ENCODE data around the gene SGCD.

Gene SGCD

GRCh38 chr5:156585999-156586398 is 259.0 kb downstream of the SGCD start:
- DNase-seq (ENCODE audit: extremely low read depth, insufficient read length), result no peak
- Histone ChIP-seq H3K27me3 (replicated peaks; ENCODE audit: control insufficient read depth, insufficient read depth, low read length) (no peaks in the 10 kb centered on the region), H3K4me3 (replicated peaks; ENCODE audit: low read depth, low read length) (no peak overlapping the region), H3K36me3 (ENCODE audit: control insufficient read depth, insufficient read depth, low read length) (no peaks in the 10 kb centered on the region)
- TF ChIP-seq, protein P1, sequence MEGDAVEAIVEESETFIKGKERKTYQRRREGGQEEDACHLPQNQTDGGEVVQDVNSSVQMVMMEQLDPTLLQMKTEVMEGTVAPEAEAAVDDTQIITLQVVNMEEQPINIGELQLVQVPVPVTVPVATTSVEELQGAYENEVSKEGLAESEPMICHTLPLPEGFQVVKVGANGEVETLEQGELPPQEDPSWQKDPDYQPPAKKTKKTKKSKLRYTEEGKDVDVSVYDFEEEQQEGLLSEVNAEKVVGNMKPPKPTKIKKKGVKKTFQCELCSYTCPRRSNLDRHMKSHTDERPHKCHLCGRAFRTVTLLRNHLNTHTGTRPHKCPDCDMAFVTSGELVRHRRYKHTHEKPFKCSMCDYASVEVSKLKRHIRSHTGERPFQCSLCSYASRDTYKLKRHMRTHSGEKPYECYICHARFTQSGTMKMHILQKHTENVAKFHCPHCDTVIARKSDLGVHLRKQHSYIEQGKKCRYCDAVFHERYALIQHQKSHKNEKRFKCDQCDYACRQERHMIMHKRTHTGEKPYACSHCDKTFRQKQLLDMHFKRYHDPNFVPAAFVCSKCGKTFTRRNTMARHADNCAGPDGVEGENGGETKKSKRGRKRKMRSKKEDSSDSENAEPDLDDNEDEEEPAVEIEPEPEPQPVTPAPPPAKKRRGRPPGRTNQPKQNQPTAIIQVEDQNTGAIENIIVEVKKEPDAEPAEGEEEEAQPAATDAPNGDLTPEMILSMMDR (IDR thresholded peaks at IDR 0.05; ENCODE audit: insufficient read depth, low read length, poor library complexity, severe bottlenecking), result no peak

DNA sequence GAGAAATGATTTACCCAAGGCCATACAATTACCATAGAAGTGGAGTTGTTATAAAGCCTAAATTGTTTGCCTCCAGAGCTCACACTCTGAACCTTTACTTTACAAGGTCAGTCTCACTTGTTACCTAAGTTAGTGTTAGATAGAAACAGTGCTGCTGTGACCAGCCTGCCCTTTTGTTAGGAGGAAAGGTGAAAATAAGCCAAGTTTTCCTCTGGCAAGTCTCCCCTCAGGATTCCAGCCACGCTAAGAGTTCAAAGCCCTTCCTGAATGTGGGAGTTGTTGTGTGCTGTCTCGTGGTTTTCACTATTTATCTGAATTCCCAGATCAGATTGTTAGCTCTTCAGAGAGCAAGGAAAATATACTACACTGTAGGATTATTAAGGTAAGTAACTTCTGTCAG is 260.0 kb downstream of the SGCD start:
- Histone ChIP-seq H3K36me3 (ENCODE audit: control insufficient read depth, insufficient read depth, low read length) (no peaks in the 10 kb centered on the region), H3K4me3 (replicated peaks; ENCODE audit: low read depth, low read length) (no peak overlapping the region), H3K27me3 (replicated peaks; ENCODE audit: control insufficient read depth, insufficient read depth, low read length) (no peaks in the 10 kb centered on the region)
- TF ChIP-seq, protein P1 (IDR thresholded peaks at IDR 0.05; ENCODE audit: insufficient read depth, low read length, poor library complexity, severe bottlenecking), result no peak
- DNase-seq (ENCODE audit: extremely low read depth, insufficient read length), result no peak

- TF ChIP-seq, protein P1 (IDR thresholded peaks at IDR 0.05; ENCODE audit: insufficient read depth, low read length, poor library complexity, severe bottlenecking), result no peak
- no peak for DNase-seq (ENCODE audit: extremely low read depth, insufficient read length)
These were observed 261.3 kb downstream of the SGCD start for GRCh38 chr5:156588306-156588705.

GRCh38 chr5:156589104-156589945 is 262.4 kb downstream of the SGCD start:
- DNase-seq (ENCODE audit: extremely low read depth, insufficient read length), result no peak
- H3K27me3 ChIP-seq (replicated peaks; ENCODE audit: control insufficient read depth, insufficient read depth, low read length), result no peaks in the 10 kb centered on the region
- TF ChIP-seq, protein P1 (IDR thresholded peaks at IDR 0.05; ENCODE audit: insufficient read depth, low read length, poor library complexity, severe bottlenecking), result no peak
- no peak overlapping the region for H3K4me3 ChIP-seq (replicated peaks; ENCODE audit: low read depth, low read length)
- no peaks in the 10 kb centered on the region for H3K36me3 ChIP-seq (ENCODE audit: control insufficient read depth, insufficient read depth, low read length)

More at GRCh38 chr5:156588306-156588705, 261.3 kb downstream of the SGCD start:
- Histone ChIP-seq H3K27me3 (replicated peaks; ENCODE audit: control insufficient read depth, insufficient read depth, low read length) (no peaks in the 10 kb centered on the region), H3K4me3 (replicated peaks; ENCODE audit: low read depth, low read length) (no peak overlapping the region), H3K36me3 (ENCODE audit: control insufficient read depth, insufficient read depth, low read length) (no peaks in the 10 kb centered on the region)

- TF ChIP-seq, protein P1 (IDR thresholded peaks at IDR 0.05; ENCODE audit: insufficient read depth, low read length, poor library complexity, severe bottlenecking), result no peak
- H3K36me3 ChIP-seq (ENCODE audit: control insufficient read depth, insufficient read depth, low read length), result no peaks in the 10 kb centered on the region
- DNase-seq (ENCODE audit: extremely low read depth, insufficient read length), result no peak
- no peak overlapping the region for H3K4me3 ChIP-seq (replicated peaks; ENCODE audit: low read depth, low read length)
- no peaks in the 10 kb centered on the region for H3K27me3 ChIP-seq (replicated peaks; ENCODE audit: control insufficient read depth, insufficient read depth, low read length)
These were observed 262.9 kb downstream of the SGCD start for GRCh38 chr5:156589946-156590216.
